Suprapubic skin (tissue), 3 donors: ENCODE measurements around the gene PCDHA1.

ENCODE experiments used
- EP300 ChIP-seq: sonication (generic); formaldehyde crosslinking; IDR thresholded peaks from one replicate; pipeline ENCODE4 v1.6.1; 2017; ENCODE audit warnings: antibody characterized with exemption
- TF ChIP-seq, protein P1 (sequence below), 2 donors: fragments of 200-600 bp in 1 of 2; fragments of 450-650 bp in 1 of 2; sonication (generic) in 1 of 2; IDR thresholded peaks; one replicate each; pipeline ENCODE4 v1.5.1; 2016 to 2019; ENCODE audit warnings: antibody characterized with exemption in 2 of 2, mild to moderate bottlenecking in 1 of 2, moderate library complexity in 1 of 2

DNA sequence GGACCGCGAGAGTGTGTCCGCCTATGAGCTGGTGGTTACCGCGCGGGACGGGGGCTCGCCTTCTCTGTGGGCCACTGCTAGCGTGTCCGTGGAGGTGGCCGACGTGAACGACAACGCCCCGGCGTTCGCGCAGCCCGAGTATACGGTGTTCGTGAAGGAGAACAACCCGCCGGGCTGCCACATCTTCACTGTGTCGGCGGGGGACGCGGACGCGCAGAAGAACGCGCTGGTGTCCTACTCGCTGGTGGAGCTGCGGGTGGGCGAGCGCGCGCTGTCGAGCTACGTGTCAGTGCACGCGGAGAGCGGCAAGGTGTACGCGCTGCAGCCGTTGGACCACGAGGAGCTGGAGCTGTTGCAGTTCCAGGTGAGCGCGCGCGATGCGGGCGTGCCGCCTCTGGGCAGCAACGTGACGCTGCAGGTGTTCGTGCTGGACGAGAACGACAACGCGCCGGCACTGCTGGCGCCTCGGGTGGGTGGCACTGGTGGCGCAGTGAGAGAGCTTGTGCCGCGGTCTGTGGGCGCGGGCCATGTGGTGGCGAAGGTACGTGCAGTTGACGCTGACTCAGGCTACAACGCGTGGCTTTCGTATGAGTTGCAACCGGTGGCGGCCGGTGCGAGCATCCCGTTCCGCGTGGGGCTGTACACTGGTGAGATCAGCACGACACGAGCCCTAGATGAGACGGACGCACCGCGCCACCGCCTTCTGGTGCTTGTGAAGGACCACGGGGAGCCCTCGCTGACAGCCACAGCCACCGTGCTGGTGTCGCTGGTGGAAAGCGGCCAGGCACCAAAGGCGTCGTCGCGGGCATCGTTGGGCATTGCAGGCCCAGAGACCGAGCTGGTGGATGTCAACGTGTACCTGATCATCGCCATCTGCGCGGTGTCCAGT is 49.9 kb downstream of the PCDHA1 start:
- TF ChIP-seq, protein P1, sequence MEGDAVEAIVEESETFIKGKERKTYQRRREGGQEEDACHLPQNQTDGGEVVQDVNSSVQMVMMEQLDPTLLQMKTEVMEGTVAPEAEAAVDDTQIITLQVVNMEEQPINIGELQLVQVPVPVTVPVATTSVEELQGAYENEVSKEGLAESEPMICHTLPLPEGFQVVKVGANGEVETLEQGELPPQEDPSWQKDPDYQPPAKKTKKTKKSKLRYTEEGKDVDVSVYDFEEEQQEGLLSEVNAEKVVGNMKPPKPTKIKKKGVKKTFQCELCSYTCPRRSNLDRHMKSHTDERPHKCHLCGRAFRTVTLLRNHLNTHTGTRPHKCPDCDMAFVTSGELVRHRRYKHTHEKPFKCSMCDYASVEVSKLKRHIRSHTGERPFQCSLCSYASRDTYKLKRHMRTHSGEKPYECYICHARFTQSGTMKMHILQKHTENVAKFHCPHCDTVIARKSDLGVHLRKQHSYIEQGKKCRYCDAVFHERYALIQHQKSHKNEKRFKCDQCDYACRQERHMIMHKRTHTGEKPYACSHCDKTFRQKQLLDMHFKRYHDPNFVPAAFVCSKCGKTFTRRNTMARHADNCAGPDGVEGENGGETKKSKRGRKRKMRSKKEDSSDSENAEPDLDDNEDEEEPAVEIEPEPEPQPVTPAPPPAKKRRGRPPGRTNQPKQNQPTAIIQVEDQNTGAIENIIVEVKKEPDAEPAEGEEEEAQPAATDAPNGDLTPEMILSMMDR (IDR thresholded peaks at IDR 0.05) = no peak
- TF ChIP-seq EP300 = no peak
